ENCODE results near the gene POM121.
"Not testable (repeated sequence)": the region's sequence is repeated elsewhere in the genome, so short reads cannot be mapped to it uniquely, and the experiment has no call there.

GRCh38 chr7:72946130-72946745, 21.3 kb downstream of the POM121 start:
- TF ChIP-seq, protein P1, sequence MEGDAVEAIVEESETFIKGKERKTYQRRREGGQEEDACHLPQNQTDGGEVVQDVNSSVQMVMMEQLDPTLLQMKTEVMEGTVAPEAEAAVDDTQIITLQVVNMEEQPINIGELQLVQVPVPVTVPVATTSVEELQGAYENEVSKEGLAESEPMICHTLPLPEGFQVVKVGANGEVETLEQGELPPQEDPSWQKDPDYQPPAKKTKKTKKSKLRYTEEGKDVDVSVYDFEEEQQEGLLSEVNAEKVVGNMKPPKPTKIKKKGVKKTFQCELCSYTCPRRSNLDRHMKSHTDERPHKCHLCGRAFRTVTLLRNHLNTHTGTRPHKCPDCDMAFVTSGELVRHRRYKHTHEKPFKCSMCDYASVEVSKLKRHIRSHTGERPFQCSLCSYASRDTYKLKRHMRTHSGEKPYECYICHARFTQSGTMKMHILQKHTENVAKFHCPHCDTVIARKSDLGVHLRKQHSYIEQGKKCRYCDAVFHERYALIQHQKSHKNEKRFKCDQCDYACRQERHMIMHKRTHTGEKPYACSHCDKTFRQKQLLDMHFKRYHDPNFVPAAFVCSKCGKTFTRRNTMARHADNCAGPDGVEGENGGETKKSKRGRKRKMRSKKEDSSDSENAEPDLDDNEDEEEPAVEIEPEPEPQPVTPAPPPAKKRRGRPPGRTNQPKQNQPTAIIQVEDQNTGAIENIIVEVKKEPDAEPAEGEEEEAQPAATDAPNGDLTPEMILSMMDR (IDR thresholded peaks at IDR 0.05): not testable (repeated sequence)
- TF ChIP-seq POLR2A (IDR thresholded peaks at IDR 0.05): not testable (repeated sequence)

All from uterus (tissue), 2 donors.